GM21619 (cell line): ENCODE measurements around the gene BMPER.

Source experiments
- ATAC-seq: cut with Tn5 transposase; IDR thresholded peaks from one replicate; pipeline ENCODE4 v1.9.1; 2021; ENCODE audit not compliant: unreplicated experiment

Gene BMPER

DNA sequence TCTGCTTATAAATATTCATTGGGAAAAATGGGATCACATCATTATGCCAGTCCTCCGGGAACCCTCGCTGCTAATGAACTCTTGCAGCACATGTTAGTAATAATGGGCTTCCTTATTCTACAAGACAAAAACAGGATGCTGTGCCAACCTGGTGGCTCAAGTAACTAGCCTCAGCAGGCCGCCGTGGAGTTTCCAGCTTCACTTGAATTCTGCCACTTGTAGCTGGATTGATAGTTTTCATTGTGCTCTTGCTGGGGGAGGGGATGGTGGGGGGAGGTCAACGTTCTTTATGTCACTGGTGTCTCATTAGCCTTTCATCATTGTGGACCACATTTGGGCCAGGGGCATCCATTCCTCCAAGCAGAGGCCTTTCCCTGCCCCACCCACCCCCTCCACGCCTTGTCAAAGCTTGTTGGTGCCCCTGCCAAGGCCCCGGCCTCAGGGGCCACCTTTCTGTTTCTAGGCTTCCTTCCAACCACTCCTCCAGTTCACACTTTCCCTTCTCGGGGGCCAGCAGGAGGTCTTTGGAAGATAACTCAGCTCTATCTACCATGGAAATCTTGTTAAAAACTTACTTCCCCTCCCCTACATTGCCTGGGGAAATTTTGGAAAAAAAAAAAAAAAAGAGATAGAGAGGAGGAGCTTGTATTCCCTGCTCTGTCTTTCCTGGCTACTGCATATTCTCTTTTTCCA is 153.9 kb downstream of the BMPER start:
- ATAC-seq = no peak

DNA sequence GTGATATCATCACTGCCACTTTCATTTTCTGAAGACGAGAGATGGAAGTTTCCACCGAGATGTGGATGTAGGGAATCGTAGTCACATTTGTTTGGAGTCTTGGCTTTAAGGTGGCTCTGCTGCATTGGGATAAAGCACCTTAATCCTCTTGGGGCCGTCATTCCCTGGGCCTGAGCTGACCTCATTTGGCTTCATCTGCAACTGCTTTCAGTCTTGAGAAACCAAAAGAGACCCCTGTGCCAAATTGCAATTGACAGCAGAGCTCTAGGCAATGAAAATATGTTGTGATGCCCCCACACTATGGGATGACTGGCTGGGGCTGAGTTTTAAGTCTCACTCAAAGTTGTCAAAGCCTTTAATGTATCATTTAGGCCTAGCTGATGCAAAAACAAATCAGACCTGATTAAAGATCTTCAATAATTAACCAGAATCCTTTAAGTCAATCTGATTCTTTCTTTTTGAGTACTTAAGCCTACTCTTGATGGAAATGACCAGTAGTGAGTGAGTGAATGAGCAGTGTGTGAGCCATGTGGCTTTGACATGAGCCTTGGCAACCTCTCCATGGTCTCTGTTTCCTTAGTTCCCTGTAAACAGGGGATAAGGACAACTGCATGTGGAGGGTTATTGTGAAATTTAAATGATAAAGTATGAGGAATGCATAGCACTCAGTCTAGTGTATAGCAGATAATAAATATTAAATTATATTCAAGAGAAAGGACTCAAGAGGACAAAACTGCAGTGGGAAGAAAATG is 155.0 kb downstream of the BMPER start:
- no peak for ATAC-seq

DNA sequence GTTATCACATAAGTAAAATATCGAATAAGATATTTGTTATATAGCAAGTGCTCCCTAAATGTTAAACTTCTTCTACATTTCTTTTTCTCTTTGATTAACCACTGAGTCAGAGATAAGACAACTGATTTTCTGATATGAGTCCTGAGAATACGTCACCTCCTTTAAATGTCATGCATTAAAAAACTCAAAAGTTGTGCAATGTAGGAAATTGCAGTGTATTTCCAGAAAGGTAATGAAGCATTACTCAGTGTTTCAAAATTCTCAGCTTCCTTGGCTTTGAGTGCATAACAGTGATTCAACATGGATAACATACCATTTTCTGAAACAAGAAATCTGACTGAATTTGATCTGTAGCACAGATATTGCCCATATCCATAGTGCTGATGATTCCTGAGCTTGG is 155.8 kb downstream of the BMPER start:
- ATAC-seq = no peak

DNA sequence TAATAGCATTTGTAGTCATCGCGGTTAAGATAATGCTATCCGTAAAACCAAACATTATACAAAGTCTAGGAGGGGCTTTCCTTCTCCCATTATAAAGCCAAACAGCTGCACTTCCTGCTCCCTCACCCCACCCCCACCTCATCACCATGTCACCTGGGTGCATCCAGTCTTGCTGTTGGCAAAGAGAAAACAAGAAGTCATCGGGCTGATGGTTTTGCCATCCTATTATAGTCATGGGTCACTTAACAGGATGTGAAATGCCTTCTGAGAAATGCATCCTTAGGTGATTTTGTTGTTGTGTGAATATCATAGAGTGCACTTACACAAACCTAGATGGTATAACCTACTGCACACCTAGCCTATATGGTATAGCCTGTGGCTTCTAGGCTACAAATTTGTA is 157.0 kb downstream of the BMPER start:
- no peak for ATAC-seq

DNA sequence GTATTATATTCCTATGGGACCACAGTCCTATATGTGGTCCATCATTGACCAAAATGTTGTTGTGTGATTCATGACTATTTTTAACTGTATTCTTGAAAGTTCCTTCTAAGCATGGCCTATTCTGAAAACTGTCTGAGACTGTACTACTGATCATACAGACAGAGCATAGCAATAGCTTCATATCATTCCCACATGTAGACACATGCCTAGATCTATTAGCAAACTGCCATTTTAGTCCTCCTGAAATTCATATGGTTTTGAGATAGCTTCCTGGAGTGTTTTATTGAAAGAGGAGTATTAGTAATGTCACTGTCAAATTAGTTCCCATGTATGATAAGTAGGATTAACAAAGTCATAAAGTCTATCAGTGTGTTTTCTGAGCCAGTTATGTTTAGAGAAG is 157.5 kb downstream of the BMPER start:
- ATAC-seq = no peak

DNA sequence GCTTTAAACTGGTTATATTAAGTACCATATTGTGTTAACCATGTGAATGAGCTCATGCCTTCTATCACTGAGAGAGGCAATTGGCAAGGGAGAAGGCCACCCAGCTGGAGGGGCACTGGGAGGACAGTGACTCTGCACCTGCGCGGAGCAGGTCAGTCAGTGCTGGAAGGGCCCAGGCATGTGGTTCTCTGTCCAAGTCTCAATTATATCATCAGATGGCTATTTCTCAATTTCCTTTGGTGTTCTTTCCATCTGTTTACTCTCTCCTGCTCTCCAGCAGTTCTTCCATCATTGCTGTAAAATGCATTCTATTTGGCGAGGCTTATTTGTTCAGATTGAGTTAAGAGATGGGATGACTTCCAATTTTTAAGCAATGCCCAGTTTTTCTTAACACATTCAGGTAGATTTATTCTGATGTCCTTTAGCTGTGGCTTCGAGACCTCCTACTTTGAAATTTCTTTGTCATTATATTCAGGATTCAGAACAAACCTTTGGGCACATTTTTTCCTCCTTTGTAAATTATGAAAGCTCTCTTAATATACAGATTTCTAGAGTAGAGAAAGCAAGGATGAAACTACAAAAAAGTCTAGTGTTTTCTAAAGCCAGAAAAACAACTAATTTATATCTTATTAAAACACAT is 159.3 kb downstream of the BMPER start:
- ATAC-seq = no peak

DNA sequence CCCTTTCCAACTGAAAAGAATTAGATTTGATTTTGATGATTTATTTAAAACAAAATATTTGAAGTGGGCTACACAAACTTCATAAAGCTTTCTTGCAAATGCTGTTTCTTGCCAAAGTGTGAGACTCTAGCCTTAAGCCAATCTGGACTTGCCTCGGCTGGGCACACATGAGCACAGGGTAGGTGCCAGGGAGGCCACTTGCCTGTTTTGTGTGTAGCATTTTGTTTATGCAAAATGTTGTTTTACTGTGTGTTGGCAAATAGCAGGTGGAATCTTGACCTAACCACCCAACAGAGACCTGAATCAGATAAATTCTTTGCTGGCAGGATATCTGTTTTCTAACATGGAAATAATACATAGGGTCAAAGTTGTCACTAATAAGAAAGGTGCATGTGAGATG is 161.1 kb downstream of the BMPER start:
- no peak for ATAC-seq

DNA sequence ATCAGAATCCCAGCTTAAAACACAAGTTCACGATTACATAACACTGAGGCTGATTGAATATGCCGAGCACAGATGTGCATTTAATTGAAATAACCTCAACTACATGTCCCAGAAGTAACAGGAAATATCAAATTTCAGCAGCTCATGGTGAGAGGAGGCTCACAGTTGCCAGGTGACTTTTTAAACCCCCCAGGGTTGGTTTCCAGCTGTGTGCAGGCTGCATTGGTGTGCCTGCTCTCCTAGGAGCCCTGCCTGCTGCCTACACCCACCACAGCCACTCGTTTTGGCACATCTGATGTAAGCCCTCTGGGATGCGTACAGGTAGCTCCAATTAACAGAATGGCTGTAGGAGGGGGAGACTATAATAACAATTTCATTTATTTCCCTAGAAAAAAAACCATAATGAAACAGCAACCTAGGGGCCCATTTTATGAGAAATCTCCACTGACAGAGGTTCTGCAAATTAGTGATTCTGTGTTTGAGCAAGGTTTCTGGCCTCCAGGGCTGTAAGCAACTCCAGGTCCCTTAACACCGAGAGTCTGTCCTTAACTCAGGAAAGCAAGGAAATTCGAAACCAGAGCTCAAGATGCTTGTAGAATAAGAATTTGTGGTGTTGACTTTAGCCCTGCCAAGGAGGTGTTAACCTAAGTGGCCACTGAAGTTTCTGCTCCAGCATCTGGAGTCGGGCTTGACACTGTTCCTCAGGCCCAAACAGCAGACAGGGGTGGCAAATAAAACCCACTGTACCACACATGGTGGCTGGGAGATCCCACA is 161.9 kb downstream of the BMPER start:
- ATAC-seq = no peak

DNA sequence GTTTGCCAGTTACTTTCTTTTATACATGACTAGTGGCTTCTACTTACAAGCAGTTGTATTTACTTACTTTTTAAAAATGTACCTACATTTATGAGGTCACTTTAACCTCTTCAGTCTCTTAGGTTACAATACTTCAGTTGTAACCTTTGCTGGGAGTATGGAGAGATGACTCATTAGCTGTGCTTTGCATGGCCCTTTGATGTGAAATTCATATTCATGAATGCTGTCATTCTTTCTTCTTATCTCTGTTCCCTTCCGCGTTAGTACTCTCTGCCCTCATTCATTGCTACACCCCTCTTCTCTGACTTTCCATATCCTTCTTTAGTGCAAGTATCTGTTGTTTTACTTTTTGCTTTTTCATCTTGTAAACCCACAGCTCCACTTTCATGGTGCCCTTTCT is 164.3 kb downstream of the BMPER start:
- ATAC-seq = no peak

DNA sequence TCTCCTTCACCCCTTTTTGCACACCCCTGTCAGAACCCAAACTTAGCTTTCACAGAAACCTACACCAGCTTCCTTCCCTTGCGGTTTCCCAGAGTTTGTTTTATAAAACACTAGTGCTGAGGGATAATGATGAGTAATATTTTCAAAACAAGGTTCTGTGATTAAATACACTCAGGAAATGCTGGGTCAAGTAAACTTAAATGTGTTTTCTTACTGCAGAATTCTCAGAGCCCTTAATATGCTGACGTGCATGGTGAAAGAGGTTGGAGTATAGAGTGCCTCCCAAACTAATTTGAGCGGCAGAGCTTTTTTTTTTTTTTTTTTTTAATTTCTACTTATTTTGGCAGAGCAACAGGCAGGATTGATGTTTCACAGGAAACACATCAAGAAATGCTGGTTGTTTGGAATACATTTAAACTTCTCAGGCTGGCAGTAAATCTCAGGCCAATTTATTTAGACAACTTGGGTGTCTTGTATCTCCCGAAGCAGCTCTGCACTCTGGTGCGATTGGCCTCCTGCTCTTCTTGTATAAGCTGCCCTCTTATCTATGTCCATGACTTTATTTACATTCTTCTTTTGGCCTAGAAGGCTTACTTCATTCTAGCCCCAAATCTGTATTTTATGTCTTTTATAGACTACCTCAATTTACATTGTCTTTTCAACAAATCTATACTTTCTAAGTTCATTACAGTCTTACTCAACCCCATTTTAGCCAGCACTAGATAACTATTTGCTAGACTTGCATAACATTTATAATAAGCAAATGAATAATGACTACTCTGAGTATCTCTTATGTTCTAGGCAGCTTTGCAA is 165.4 kb downstream of the BMPER start:
- ATAC-seq = no peak

DNA sequence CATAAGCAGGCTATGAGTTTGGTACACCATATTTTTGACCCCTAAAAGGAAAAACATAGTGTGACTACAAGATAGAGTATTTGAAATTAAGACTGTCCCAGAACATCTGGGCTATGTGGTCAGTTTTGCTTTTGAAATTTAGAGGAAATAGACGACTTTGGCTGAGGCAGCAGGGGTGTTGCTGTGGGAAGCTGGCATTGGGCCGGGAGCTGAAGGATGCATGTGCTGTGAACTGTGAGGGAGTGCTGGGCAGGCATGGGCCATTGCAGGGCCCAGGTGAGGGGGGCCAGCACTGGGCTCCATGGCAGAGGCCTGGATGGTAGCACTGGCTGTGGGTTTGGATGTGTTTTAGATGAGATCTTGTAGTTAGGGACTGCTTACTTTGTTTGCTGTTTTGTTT is 168.3 kb downstream of the BMPER start:
- no peak for ATAC-seq

DNA sequence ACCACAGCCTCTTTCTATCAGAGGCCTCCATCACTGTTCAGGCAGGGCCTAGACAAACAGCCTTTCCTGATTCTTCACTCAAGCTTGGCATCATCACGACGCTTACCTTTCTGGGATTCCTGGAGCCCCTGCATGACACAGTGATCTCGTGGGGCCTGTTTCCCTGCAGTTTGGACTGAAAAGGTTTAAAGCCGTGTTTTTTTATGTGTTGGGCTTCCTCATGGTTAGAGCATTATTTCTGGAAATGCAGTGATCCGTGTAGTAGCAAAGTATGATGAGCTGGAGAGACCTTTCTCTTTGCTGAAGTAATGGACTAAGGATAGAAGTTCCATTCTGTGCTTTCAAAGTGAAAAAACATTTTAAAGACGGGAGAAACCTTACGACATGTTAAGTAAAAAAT is 169.1 kb downstream of the BMPER start:
- no peak for ATAC-seq

DNA sequence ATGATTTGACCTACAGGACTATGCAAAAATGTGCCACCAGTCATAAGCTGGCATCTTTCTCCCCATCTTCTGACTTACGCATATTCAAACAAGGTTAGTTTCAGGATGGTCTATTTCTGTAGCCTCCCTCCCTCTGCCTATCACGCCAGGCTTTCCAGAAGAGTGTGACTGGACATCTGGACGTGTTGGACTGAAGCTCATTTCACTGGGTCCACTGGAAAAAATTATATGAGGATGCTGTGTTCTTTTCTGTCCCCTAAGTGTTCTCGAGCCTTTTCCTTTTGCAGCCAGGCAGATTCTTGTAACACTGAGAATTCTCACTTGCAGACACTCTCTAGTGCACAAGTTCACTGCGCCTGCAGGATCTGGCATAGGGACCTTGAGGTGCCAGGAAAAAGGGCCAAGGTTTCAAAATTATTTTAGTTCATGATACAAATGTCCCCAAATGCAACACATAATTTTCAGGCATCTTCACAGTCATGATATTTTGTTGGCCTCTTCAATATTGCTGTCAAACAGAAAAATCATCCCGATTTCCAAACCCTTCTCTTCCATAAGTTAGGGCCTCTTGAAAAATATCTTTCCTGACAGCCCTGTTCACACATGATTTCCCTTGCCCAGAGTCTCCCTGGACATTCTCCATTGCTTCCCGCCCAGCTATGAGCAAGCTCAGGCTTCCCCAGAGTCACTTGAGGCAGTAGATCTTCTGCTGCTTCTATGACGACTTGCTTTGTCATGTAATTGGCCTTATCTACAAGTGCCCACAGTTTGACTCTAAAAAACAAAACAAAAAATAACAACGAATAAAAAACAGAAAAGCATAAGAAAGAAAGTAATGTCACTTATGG is 170.4 kb downstream of the BMPER start:
- no peak for ATAC-seq

DNA sequence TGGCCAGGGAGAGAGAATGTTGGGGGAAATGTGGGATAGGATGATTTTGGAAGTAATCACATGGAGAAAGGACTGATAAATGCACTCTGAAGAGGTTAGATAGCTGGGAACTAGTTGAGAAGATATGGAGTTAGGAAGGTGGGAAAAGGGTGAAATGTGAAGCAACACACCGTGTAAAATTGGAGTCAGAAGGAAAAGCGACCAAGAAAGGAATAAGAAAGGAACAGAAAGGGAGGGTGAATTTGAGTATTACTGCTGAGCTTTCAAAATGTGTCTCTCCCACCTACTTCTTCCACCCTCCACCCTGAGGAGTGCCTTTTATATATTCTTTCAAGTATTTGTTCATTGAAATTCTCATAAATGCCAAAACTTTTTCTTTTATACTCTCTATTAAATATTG is 171.8 kb downstream of the BMPER start:
- ATAC-seq = no peak

DNA sequence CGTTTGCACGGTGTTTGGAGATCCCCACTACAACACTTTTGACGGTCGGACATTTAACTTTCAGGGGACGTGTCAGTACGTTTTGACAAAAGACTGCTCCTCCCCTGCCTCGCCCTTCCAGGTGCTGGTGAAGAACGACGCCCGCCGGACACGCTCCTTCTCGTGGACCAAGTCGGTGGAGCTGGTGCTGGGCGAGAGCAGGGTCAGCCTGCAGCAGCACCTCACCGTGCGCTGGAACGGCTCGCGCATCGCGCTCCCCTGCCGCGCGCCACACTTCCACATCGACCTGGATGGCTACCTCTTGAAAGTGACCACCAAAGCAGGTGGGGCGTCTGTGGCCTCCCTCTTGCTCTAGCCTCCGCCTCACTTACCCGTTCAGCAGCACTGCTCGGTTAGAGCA is 173.5 kb downstream of the BMPER start:
- no peak for ATAC-seq

DNA sequence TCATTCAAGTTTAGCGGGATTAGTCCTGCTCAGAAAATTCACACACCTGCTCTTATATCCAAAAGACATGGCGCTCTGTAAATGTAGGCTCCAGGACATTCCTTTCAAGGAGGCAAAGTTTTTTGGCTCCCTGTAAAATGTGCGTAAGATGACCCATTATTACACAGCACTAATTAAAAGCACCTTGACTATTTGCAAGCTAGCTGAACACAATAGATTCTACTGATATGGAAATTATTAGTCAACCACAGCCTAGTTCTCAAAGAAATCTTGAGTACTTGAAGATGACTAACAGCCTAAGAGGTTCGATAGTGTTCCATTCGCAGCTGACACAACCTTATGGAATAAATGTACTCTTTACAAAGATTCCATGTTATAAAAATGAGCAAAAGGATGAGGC is 175.2 kb downstream of the BMPER start:
- no peak for ATAC-seq

DNA sequence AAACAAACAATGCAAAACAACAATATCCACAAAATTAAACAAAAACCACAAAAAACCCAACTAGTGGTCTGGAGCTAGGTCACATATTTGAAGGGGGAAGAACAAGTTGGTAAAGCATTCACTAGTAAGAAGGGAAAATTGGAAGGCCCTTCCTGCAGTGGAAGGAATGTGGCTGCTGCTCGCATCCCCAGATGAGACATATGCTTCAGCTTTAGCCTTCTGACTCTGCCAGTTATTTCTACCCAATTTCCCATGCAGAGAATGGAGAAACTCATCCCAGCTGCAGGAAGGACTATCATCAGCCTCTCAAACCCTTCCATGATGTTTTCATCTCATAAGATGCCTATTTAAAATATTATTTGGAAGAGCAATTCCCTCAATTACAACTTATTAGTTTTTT is 176.6 kb downstream of the BMPER start:
- no peak for ATAC-seq

DNA sequence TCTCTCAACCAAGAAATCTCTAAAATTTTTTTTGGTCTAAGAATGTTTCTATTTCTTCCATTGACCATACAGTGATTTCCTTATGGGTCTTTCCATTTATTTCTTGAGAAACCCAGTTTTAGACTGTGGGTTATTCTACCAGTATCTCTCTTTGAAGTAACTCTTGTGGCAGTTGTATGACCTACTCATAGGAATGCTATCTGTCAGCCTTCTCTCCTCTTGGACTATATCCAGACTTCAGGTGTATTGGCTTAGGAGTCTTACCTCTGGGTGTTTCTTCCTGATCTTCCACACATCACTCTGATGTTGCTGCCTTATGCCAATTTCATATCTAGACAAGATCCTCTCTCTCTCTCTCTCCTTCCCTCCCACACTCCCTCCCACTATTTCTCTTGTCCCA is 178.1 kb downstream of the BMPER start:
- ATAC-seq = no peak

DNA sequence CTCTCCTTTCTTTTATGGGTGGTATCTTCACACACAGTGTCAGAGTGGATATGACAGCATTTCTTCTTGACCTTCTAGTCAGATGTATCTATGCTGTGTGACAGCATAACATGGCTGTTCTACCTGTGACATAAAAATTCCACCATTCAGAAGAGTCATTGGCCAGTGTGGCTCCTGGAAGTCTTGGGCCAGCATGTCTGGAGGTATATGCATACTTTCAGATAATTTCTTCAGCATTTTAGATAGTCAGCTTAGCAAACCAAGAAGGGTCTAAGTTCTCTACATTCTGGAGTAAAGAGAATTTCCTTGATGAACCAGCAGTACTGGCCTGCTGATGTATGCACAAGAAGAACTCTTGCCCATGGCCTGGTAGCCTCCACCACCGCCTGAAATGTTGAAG is 179.3 kb downstream of the BMPER start:
- no peak for ATAC-seq

DNA sequence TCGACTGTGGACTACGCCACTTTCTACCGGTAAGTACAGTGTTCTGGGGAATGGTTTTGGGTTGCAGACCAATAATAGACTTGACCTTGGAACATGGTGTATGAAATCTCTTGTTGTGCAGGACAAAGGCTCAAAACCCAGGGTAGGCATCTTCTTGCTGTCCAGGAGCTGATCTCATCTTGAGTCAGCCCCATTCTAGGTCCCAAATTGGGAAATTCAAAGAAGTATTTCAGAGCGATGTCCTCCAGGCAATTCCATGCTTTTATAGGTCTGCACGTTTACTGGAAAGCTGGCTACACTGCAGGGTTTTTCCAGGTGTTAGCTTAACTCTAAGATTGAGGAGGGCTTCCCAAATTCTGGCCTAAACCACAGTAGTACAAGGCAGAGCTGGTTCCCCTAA is 180.7 kb downstream of the BMPER start:
- no peak for ATAC-seq
